RPMI8226 (cell line): ENCODE measurements around the gene GNAZ.
"Not testable (repeated sequence)": the region's sequence is repeated elsewhere in the genome, so short reads cannot be mapped to it uniquely, and the experiment has no call there.

Experiments used
- DNase-seq: peaks from one replicate; pipeline ENCODE4 v3.0.0-alpha.2; 2015

Gene GNAZ

GRCh38 chr22:23045461-23045860 lies 24.9 kb upstream of the GNAZ start:
- DNase-seq = no peak

DNA sequence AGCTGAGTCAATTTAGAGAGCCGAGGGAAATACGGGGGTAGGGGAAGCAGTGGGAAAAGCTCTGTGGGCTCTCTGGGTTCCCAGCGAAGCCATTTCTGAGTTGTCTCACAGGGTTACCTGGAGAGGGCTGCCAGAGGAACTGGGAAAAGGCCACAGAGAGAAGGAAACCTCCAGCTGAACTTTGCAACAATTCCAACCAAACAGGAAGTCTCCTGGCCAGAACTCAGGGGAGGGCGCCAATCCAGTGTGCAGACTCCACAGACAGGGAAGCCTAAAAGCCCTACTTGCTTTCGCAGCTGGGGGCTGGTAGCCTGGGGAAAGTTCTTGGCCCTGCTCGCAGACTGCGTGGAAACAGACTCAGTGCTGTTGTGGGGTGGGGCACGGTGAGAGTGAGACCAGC lies 23.1 kb upstream of the GNAZ start:
- no peak for DNase-seq

DNA sequence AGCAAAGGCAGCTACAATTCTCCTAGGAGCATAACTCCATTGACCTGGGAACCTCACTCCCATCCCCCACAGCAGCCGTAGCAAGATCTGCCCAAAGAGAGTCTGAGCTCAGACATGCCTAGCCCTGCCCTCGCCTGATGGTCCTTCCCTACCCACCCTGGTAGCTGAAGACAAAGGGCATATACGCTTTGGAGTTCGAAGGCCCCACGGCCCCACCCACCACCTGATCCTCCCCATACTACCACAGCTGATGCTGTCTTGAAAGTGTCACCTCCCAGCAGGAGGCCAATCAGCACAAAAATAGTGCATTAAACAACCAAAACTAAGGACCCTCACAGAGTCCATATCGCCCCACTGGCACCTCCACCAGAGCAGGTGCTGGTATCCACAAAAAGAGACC lies 22.6 kb upstream of the GNAZ start:
- DNase-seq = no peak

GRCh38 chr22:23050546-23050945 lies 19.8 kb upstream of the GNAZ start:
- not testable (repeated sequence) for DNase-seq

GRCh38 chr22:23053051-23053707 lies 17.1 kb upstream of the GNAZ start:
- DNase-seq = no peak

GRCh38 chr22:23053912-23054530 lies 16.3 kb upstream of the GNAZ start:
- DNase-seq = no peak

DNA sequence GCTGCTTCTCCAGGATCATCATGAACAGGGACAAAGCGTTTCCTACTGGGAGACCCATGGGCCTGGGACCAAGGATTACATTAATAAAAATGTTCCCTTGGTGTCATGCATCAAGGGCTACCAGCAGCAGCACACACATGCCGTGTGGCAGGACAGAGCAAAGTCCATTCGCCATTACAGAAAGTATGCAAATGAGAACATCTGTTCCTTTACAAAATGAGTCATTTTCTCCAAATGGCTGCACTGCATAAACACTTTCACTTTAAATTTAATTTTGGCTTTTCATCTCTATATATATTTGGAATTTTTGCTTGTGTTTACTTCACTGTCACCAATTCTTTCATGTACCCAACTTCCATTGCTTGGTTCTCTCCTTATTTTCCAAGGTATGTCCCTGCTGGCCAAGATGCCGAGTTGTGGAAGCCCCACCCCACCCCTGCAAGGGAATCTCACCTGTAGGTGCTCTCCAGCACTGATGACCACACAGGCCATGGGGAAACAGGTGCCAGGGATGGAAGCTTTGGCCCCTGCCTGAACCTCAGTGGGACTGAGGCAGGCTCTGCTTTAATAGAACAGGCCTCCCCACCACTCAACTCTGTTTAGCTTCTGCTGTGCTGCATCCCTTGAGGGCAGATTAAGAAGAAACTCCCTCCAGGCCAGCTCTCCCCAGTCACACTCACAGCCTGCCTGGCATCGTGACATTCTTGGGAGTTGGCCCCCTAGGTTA lies 15.6 kb upstream of the GNAZ start:
- no peak for DNase-seq

DNA sequence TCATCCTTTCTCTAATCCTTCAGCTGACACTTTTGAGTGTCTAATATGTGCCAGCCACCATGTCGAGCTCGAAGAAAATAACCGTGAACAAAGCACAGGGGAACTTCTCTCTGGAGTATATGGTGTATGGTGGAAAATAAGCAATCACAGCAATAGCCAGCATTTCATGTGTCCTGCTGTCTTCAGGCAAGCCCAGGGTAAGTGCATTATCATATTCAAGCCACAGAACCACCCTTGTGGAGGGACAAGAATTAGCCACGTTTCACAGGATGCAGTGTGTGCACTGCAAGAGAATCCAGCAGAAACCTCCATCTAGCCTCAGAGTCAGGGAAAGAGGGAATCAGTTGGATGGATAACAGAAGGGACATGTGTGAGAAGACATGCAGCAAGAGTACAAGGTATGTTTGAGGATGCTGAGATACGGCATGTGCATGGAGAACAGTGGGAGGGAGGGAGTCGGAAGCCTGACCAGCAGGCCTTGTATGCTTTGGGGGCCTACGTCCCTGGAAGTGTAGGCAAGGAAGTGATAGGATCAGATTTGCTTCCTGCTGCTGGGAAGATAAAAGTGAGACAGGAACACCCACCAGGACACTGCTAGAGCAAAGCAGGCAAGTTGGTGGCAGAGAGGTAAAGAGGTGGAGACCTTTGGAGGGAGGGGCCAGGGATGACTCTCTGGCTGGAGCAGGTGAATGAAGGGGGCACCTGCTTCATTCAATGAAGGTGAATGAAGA lies 14.7 kb upstream of the GNAZ start:
- no peak for DNase-seq

DNA sequence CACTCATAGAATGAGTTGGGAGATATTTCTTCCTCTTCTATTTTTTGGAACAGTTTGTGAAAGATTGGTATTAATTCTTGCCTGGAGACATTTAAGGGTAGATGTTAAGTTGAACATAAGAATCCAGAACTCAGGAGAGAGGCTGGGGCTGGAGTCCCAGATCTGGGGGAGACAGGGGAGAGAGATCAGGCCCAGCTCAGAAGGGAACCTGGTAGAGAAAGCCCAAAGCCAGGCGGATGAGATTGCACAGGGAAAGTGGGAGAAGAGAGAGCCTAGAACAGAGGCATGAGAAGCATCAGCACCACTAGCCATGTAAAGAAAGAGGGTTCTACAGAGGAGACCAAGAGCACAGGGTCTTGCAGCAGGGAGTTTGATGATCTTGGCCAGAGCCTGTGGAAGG lies 13.0 kb upstream of the GNAZ start:
- DNase-seq = no peak

DNA sequence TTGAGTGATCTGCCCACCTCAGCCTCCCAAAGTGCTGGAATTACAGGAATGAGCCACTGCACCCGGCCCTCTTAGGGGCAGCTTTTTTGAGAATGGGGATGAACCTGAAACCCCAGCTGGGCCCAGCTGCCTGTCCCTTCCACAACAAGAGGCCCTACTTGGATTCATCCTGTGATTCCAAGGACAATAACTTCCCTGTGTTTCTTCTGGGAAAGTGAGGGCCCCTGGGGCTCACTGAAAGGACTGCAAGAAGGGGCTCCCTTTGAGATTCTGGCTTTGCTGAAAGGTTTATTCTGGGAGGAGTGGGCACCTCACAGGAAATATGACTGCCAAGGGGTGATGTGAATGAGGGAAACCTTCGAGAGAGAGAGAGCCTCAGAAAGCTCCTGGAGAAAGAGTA lies 12.3 kb upstream of the GNAZ start:
- DNase-seq = no peak

DNA sequence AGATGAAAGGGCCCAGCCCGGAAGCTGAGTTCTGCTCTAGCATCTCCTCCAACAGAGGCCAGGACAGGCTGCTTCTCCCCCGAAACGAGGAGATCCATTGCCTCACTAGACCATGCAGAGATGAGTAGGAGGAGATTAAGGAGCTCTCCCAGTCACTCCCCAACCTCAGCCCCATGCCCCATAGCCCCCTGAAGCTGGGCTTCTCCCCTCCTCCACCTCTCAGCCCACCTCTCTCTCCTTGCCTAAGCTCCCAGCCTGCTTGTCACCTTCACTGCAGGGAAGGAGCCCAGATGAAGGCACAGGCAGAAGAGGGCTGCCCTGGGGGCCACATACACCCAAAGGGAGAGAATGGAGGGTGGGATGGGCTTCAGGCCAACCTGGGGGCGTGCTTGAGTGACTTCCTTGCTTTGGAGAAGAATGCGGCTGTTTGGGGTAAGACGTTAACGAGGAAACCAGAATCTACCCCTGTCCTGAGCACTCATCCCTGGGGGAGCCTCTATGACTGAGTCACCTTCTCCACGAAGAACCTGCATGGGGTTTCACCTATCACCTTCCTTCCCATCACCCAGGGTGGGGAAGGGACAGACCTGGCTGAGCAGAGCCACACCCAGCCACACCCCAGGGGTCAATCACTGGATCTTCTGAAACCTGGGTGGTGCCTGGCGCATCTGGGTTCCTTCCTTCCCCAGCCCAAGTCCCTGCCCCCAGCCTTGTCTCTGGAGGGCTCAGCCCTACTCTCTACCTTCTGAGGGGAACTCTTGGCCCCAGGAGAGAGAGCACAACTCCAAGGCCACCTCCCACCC lies 11.6 kb upstream of the GNAZ start:
- DNase-seq = no peak

DNA sequence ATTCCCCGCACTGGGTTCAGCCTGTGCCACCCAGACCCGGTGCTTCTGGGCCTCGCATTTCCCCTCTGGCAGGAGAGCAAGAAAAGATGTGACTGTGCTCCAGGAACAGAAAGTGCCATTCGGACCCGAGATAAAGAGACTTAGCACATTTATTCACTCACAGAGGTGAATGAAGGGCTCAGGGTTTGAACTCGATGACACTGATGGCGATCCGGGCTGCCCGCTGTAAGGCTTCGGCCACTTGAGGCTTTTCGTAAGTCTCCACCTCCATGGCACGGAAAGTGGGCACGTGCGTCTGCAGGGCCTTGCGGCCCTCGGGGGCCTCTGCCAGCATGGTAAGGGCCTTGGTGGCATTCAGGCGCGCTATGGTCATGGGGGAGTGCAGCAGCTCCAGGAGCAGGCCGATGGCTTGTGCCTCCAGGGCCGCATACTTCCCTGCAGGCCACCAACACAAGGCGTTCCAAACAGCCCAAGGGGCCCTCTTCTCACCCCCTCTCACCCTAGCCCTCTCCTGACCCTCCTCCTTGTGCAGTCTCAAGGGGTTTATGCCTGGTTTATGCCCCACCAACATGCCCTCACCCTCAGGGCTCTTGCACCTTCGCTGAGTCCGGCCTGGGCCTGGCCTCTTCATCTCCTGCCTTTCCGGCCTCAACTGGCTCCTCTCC lies 10.9 kb upstream of the GNAZ start:
- DNase-seq = no peak

- no peak for DNase-seq
These were observed 9.5 kb upstream of the GNAZ start for GRCh38 chr22:23060612-23061400.

DNA sequence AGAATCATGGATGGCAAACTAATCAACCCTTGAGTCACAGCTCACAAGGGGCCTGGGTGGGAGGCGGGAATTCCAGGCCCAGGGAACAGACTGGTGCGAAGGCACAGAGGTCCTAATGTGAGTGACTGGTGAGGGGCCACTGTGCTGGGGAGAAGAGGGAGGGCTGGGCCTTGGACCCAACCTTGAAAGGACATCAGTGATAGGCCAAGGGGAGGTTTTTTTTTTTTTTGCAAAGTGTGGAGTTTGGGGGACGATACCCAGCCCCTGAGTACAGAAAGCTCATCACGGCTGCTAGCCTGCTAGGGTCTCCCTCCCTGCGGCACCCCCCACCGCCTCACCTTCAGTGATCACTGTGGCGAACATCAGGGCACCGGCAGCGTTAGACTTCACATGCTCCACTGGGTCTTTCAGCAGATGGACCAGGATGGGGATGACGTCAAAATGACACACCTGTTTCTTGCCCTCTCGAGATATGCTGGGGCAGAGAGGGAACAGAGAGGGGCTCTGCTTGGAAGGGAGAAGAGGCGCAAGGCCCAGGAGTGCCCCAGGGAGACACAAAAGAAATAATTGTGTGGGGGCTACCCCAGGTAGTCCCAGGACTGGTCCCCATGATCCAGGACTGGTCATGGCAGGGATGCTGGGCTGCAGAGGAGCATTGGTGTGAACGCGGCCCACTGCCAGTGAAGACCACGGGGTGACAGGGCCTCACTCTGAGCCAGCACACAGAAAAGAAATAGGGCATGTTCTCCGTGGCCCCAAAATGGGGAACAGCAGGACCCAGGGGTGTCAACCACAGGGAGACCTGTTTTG lies 8.6 kb upstream of the GNAZ start:
- DNase-seq = no peak

- DNase-seq = no peak
These were observed 7.4 kb upstream of the GNAZ start for GRCh38 chr22:23062616-23063538.

- no peak for DNase-seq
These were observed 6.6 kb upstream of the GNAZ start for GRCh38 chr22:23063539-23064380.

DNA sequence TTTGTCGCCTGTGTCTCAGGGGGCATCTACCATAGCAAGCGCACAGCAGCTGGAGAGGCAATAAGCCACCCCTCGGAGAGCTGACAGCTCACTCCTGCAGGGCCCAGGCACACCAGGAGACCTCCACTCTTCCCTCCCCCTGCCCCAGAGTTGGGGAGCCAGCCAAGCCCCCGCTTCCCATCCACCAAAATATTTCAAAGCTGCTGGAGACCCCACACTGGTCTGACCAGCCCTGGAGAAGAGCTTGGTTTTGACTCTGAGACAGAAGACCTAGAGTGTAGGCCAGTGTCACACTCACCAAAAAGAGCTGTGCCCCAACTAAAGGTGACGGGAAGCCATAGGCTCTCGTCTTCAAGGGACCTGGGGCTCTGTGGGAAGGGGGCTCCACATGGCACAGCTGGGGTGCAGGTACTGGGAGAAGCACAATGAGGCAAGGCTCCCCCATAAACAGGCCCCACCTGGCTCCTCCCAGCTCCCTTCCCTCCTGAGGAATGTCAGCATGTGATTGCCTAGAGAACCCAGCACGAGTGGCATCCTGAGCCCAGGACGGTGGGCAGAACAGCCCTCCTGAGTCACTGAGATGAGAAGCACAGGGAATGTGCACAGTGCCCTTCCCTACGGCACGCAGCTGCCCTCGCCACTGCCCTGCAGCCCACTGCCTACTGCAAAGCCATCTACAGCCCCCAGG lies 5.8 kb upstream of the GNAZ start:
- DNase-seq = no peak

DNA sequence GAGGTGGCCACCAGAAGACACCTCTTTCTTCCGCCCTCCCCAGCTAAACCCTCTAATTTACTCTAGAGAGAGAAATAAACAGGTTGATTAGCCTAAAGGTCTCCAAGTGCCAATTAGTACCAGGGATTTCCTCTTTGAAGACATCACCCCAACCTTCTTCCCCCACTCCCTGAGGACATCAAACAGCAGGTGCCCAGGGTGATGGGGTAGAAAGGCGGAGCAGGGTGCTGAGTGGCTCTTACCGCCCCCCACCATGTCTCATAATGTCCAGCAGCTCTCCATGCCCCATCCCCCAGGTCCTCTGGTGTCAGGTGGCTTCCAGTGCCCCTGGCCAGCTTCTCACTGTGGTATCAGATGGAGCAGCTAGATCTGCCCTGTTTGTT lies 5.3 kb upstream of the GNAZ start:
- no peak for DNase-seq
